ENCODE measurements around the gene LINC01488. TPM values are rescaled to one million over a fixed set of nuclear protein-coding genes. Genes with fewer than 3 reads are reported as not detected.
A peak's percentile ranks its signal among the peaks of the same experiment; 100 is the strongest.

Gene LINC01488
- total and polyA plus RNA-seq, 9 of the 15 experiments (the other 6 are each of a cell fraction or from before 2014, with no cell fraction given), result not detected

DNA sequence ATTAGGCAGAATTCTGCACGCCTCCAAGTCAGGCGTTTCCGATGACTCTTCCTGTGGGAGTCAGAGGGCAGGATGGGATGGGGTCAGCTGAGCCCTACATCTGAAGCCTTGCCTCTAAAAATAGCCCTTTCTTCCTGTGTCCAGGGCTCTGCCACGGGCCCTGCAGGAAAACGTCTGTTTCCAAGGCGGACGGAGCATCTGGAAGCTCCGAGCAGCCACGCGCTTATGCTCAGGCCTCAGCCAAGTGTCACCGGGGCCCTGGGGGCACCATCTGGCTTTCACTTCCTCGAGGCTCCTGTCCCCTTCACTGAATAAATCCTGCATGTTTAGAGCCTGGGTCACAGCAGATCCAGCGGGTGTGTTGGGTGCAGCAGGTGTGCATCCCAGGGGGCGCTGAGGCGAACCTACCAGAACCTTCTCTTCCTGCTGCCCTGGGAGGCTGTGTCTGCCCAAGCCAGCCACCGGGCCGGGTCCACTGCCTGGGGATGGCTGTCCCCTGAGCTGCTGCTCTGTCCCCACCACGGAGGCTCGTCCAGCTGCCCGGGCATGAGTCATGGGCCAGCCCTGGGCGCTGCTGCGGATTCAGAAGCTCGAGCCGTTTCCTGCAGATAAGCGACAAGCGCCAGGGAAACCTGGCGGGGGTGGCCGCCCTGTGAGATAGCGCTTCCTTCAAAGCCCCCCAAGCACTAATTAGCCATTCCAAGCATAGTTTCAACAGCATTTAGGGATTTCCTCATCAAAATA lies 32.0 kb upstream of the LINC01488 start (continued):
- no peak for TF ChIP-seq LARP7 (IDR thresholded peaks at IDR 0.05)
- TF ChIP-seq, protein P1, sequence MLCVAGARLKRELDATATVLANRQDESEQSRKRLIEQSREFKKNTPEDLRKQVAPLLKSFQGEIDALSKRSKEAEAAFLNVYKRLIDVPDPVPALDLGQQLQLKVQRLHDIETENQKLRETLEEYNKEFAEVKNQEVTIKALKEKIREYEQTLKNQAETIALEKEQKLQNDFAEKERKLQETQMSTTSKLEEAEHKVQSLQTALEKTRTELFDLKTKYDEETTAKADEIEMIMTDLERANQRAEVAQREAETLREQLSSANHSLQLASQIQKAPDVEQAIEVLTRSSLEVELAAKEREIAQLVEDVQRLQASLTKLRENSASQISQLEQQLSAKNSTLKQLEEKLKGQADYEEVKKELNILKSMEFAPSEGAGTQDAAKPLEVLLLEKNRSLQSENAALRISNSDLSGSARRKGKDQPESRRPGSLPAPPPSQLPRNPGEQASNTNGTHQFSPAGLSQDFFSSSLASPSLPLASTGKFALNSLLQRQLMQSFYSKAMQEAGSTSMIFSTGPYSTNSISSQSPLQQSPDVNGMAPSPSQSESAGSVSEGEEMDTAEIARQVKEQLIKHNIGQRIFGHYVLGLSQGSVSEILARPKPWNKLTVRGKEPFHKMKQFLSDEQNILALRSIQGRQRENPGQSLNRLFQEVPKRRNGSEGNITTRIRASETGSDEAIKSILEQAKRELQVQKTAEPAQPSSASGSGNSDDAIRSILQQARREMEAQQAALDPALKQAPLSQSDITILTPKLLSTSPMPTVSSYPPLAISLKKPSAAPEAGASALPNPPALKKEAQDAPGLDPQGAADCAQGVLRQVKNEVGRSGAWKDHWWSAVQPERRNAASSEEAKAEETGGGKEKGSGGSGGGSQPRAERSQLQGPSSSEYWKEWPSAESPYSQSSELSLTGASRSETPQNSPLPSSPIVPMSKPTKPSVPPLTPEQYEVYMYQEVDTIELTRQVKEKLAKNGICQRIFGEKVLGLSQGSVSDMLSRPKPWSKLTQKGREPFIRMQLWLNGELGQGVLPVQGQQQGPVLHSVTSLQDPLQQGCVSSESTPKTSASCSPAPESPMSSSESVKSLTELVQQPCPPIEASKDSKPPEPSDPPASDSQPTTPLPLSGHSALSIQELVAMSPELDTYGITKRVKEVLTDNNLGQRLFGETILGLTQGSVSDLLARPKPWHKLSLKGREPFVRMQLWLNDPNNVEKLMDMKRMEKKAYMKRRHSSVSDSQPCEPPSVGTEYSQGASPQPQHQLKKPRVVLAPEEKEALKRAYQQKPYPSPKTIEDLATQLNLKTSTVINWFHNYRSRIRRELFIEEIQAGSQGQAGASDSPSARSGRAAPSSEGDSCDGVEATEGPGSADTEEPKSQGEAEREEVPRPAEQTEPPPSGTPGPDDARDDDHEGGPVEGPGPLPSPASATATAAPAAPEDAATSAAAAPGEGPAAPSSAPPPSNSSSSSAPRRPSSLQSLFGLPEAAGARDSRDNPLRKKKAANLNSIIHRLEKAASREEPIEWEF (CRISPR knock-in tag; IDR thresholded peaks at IDR 0.05), result no peak
- no peak for TF ChIP-seq ZNF316 (IDR thresholded peaks at IDR 0.05)
- 0 out of 2 replicates have a peak, but pooled peaks have one; percentile 41 for TF ChIP-seq ZBED1 (IDR thresholded peaks at IDR 0.05)
- TF ChIP-seq, protein P2, sequence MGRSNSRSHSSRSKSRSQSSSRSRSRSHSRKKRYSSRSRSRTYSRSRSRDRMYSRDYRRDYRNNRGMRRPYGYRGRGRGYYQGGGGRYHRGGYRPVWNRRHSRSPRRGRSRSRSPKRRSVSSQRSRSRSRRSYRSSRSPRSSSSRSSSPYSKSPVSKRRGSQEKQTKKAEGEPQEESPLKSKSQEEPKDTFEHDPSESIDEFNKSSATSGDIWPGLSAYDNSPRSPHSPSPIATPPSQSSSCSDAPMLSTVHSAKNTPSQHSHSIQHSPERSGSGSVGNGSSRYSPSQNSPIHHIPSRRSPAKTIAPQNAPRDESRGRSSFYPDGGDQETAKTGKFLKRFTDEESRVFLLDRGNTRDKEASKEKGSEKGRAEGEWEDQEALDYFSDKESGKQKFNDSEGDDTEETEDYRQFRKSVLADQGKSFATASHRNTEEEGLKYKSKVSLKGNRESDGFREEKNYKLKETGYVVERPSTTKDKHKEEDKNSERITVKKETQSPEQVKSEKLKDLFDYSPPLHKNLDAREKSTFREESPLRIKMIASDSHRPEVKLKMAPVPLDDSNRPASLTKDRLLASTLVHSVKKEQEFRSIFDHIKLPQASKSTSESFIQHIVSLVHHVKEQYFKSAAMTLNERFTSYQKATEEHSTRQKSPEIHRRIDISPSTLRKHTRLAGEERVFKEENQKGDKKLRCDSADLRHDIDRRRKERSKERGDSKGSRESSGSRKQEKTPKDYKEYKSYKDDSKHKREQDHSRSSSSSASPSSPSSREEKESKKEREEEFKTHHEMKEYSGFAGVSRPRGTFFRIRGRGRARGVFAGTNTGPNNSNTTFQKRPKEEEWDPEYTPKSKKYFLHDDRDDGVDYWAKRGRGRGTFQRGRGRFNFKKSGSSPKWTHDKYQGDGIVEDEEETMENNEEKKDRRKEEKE (IDR thresholded peaks at IDR 0.05; ENCODE audit: borderline replicate concordance in 1 of 2, control insufficient read depth in 1 of 2, low read depth in 2 of 2, low read length in 1 of 2), result 0 out of 4 replicates have a peak, but pooled peaks of 1 of the 2 experiments have one; percentile 72
- no peak for TF ChIP-seq HMG20A (CRISPR knock-in tag; conservative IDR thresholded peaks at IDR 0.05)
- TF ChIP-seq, protein P3, sequence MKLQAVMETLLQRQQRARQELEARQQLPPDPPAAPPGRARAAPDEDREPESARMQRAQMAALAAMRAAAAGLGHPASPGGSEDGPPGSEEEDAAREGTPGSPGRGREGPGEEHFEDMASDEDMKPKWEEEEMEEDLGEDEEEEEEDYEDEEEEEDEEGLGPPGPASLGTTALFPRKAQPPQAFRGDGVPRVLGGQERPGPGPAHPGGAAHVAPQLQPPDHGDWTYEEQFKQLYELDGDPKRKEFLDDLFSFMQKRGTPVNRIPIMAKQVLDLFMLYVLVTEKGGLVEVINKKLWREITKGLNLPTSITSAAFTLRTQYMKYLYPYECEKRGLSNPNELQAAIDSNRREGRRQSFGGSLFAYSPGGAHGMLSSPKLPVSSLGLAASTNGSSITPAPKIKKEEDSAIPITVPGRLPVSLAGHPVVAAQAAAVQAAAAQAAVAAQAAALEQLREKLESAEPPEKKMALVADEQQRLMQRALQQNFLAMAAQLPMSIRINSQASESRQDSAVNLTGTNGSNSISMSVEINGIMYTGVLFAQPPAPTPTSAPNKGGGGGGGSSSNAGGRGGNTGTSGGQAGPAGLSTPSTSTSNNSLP (IDR thresholded peaks at IDR 0.05; ENCODE audit: borderline replicate concordance, low read depth, low read length), result 0 out of 2 replicates have a peak, but pooled peaks have one; percentile 42
- TF ChIP-seq PPARD (CRISPR knock-in tag; IDR thresholded peaks at IDR 0.05), result no peak
- TF ChIP-seq, protein P4, sequence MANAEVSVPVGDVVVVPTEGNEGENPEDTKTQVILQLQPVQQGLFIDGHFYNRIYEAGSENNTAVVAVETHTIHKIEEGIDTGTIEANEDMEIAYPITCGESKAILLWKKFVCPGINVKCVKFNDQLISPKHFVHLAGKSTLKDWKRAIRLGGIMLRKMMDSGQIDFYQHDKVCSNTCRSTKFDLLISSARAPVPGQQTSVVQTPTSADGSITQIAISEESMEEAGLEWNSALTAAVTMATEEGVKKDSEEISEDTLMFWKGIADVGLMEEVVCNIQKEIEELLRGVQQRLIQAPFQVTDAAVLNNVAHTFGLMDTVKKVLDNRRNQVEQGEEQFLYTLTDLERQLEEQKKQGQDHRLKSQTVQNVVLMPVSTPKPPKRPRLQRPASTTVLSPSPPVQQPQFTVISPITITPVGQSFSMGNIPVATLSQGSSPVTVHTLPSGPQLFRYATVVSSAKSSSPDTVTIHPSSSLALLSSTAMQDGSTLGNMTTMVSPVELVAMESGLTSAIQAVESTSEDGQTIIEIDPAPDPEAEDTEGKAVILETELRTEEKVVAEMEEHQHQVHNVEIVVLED (CRISPR knock-in tag; IDR thresholded peaks at IDR 0.05), result no peak
- peak; percentile 63; the same call in 1 of the 2 replicates for TF ChIP-seq GATAD2A (IDR thresholded peaks at IDR 0.05)
- TF ChIP-seq, protein P5, sequence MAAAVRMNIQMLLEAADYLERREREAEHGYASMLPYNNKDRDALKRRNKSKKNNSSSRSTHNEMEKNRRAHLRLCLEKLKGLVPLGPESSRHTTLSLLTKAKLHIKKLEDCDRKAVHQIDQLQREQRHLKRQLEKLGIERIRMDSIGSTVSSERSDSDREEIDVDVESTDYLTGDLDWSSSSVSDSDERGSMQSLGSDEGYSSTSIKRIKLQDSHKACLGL (CRISPR knock-in tag; IDR thresholded peaks at IDR 0.05; ENCODE audit: borderline replicate concordance, poor library complexity, severe bottlenecking), result no peak
- no peak for TF ChIP-seq SRF (CRISPR knock-in tag; IDR thresholded peaks at IDR 0.05)
- TF ChIP-seq CREBBP (IDR thresholded peaks at IDR 0.05; ENCODE audit: low read depth, low read length), result no peak

All from K562 (cell line).